GM13977 (cell line): ENCODE data around the gene CNTN1.

Source experiments
- DNase-seq: peaks from one replicate; pipeline ENCODE4 v3.0.0; 2012; ENCODE audit warnings: low spot score
- CTCF ChIP-seq: IDR thresholded peaks from 2 replicates; pipeline ENCODE4 v1.5.1; 2012; ENCODE audit warnings: mild to moderate bottlenecking, control low read depth; ENCODE audit not compliant: insufficient read depth; ENCODE audit errors: extremely low read depth, missing control alignments
- in situ Hi-C: fragments of 300-500 bp; cut with MboI; formaldehyde crosslinking; loops from one replicate; pipeline ENCODE4 v1.12.0; 2022; ENCODE audit warnings: low sequenced_read_pairs, low pct_unique_long_range_greater_than_20kb, mixed read lengths, inconsistent platforms; ENCODE audit not compliant: unreplicated experiment

CNTN1 gene

DNA sequence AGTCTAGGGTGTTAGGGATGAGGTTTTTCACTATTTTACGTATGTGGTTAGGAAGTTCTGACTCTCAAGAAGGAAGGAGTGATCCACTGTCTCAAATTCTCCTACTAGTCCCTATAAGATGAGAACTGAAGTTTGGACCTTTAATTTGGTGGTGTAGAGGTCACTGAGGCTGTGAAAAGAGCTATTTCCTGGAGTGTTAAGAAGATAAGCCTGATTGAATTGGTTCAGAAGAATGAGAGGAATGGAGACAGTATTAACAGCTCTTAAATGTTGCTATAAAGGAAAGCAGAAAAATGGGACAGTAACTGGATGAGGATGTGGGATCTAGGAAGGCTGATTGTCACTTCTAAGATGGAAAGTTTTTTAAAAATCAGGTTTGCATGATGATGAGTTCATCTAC, 57.6 kb downstream of the CNTN1 start:
- in situ Hi-C loops = no loop called here
- no peak for DNase-seq
- TF ChIP-seq CTCF = no peak

DNA sequence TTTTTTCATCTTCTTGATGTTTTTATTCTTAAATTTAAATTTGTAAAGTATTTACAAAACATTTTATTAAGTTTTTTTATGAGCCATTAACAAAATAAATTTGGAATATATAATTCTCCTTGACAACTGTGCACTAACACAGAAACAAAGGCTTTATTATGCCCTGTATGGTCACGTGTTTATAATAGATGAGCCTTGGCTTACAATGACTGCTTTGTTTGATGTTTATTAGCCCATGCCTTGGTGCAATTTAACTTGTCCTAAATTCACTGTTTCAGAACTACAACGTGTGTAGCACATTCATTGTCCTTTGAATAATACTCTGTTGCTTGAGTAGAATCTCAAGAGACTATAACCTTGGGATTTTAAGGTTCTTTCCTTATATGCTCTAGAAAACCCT, 59.8 kb downstream of the CNTN1 start:
- in situ Hi-C loops = no loop called here
- no peak for DNase-seq
- no peak for TF ChIP-seq CTCF

- TF ChIP-seq CTCF = no peak
- DNase-seq = no peak
- in situ Hi-C loops = no loop called here
These were observed 68.6 kb downstream of the CNTN1 start for GRCh38 chr12:40760821-40761220.

- TF ChIP-seq CTCF = no peak
- in situ Hi-C loops = no loop called here
- DNase-seq = peak; percentile 3
These were observed 69.8 kb downstream of the CNTN1 start for GRCh38 chr12:40762072-40762471.

GRCh38 chr12:40768125-40768864, 76.1 kb downstream of the CNTN1 start:
- in situ Hi-C loops = no loop called here
- no peak for DNase-seq
- no peak for TF ChIP-seq CTCF

DNA sequence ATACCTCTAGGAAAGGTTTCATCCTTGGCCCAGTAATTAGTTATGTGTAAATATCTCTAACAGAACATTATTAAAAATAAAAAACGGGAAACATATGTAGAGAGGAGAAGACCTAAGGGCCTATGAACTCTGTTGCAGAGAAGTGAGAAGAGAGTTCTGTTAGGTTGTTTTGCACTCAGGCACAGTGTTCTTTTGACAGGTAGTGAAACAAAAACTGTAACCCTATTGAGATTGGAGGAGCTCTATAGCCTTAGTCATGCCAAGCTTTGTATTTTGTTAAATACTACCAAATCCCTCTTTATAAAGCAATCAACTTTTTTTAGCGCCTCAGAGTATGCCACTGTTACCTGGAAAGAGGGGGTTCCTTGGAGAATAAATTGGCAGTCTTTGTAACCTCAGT, 77.6 kb downstream of the CNTN1 start:
- no peak for TF ChIP-seq CTCF
- in situ Hi-C loops = no loop called here
- DNase-seq = no peak
